GM12891 (cell line): ENCODE measurements around the gene SMOC2.
"Not testable (repeated sequence)": the region's sequence is repeated elsewhere in the genome, so short reads cannot be mapped to it uniquely, and the experiment has no call there.

ENCODE experiments used
- DNase-seq: peaks from one replicate; pipeline ENCODE4 v3.0.0; 2011; ENCODE audit warnings: low spot score; ENCODE audit not compliant: insufficient read length
- FAIRE-seq: peaks from 2 replicates; lab custom pipeline; 2011; peaks lifted over from hg19 to GRCh38; lab: Jason Lieb, UNC
- PAX5 ChIP-seq: IDR thresholded peaks from 2 replicates; pipeline ENCODE4 v1.6.1; 2011; ENCODE audit warnings: low read length, moderate library complexity, mild to moderate bottlenecking; ENCODE audit not compliant: insufficient read depth, severe bottlenecking
- POLR2A ChIP-seq: IDR thresholded peaks from 2 replicates; pipeline ENCODE4 v1.6.1; 2011; ENCODE audit warnings: low read depth, low read length, control low read depth
- POLR2AphosphoS5 ChIP-seq: IDR thresholded peaks from 2 replicates; pipeline ENCODE4 v1.6.1; 2011; ENCODE audit warnings: low read depth, low read length, control low read depth
- POU2F2 ChIP-seq: IDR thresholded peaks from 2 replicates; pipeline ENCODE4 v1.6.1; 2011; ENCODE audit warnings: low read depth, mild to moderate bottlenecking, control low read depth, low read length, moderate library complexity
- SPI1 ChIP-seq: IDR thresholded peaks from 2 replicates; pipeline ENCODE4 v1.6.1; 2011; ENCODE audit warnings: low read depth, low read length, control low read depth
- TAF1 ChIP-seq: IDR thresholded peaks from 2 replicates; pipeline ENCODE4 v1.6.1; 2011; ENCODE audit warnings: low read depth, low read length, control low read depth

The SMOC2 gene

GRCh38 chr6:168676552-168677322, 235.8 kb downstream of the SMOC2 start:
- TF ChIP-seq TAF1 (no peak), POLR2AphosphoS5 (no peak), POU2F2 (no peak), PAX5 (no peak), POLR2A (no peak), SPI1 (no peak)
- FAIRE-seq (no peak), DNase-seq (no peak)

- FAIRE-seq, DNase-seq: not testable (repeated sequence)
These were observed 236.4 kb downstream of the SMOC2 start for GRCh38 chr6:168677323-168677781.

GRCh38 chr6:168678077-168678476, 237.1 kb downstream of the SMOC2 start:
- FAIRE-seq (no peak), DNase-seq (no peak)
- TF ChIP-seq TAF1 (no peak), SPI1 (no peak), POU2F2 (no peak), PAX5 (no peak), POLR2AphosphoS5 (no peak), POLR2A (no peak)

- FAIRE-seq = no peak
- TF ChIP-seq POU2F2 = no peak
- TF ChIP-seq POLR2AphosphoS5 = no peak
- no peak for TF ChIP-seq TAF1
- TF ChIP-seq PAX5 = no peak
- TF ChIP-seq SPI1 = no peak
- no peak for TF ChIP-seq POLR2A
- no peak for DNase-seq
These were observed 237.6 kb downstream of the SMOC2 start for GRCh38 chr6:168678588-168678987.

GRCh38 chr6:168681748-168682147, 240.8 kb downstream of the SMOC2 start:
- FAIRE-seq = no peak
- no peak for DNase-seq
- TF ChIP-seq POLR2A = no peak
- TF ChIP-seq TAF1 = no peak
- no peak for TF ChIP-seq SPI1
- no peak for TF ChIP-seq POLR2AphosphoS5
- TF ChIP-seq POU2F2 = no peak
- no peak for TF ChIP-seq PAX5

GRCh38 chr6:168683621-168684020, 242.6 kb downstream of the SMOC2 start:
- TF ChIP-seq POLR2A = no peak
- no peak for TF ChIP-seq PAX5
- no peak for TF ChIP-seq SPI1
- DNase-seq (no peak), FAIRE-seq (no peak)

- FAIRE-seq (no peak), DNase-seq (no peak)
- TF ChIP-seq PAX5 (no peak), POLR2AphosphoS5 (no peak), POU2F2 (no peak), TAF1 (no peak), SPI1 (no peak), POLR2A (no peak)
These were observed 243.5 kb downstream of the SMOC2 start for GRCh38 chr6:168684471-168684870.

- no peak for FAIRE-seq
- no peak for TF ChIP-seq PAX5
- no peak for TF ChIP-seq SPI1
- no peak for TF ChIP-seq TAF1
- TF ChIP-seq POLR2A = no peak
- no peak for TF ChIP-seq POU2F2
- no peak for TF ChIP-seq POLR2AphosphoS5
- no peak for DNase-seq
These were observed 243.9 kb downstream of the SMOC2 start for GRCh38 chr6:168684906-168685305.

GRCh38 chr6:168686029-168686738, 245.2 kb downstream of the SMOC2 start:
- DNase-seq = no peak
- TF ChIP-seq POLR2A (no peak), TAF1 (no peak), PAX5 (no peak), POLR2AphosphoS5 (no peak), SPI1 (no peak), POU2F2 (no peak)
- no peak for FAIRE-seq
